Smooth muscle cell of trachea (primary cell): ENCODE results near the gene MAFF. TPM values are rescaled to one million over a fixed set of nuclear protein-coding genes. Genes with fewer than 3 reads are reported as not detected.

Experiments used
- total RNA-seq: library from RNA; depleted of rRNA; stranded (reverse); fragments of >200 nt; gene quantifications from 2 replicates; pipeline ENCODE4 v1.2.1, GENCODE V29; 2014

The MAFF gene
- 19.3 and 29.3 TPM in 2 replicates for total RNA-seq

DNA sequence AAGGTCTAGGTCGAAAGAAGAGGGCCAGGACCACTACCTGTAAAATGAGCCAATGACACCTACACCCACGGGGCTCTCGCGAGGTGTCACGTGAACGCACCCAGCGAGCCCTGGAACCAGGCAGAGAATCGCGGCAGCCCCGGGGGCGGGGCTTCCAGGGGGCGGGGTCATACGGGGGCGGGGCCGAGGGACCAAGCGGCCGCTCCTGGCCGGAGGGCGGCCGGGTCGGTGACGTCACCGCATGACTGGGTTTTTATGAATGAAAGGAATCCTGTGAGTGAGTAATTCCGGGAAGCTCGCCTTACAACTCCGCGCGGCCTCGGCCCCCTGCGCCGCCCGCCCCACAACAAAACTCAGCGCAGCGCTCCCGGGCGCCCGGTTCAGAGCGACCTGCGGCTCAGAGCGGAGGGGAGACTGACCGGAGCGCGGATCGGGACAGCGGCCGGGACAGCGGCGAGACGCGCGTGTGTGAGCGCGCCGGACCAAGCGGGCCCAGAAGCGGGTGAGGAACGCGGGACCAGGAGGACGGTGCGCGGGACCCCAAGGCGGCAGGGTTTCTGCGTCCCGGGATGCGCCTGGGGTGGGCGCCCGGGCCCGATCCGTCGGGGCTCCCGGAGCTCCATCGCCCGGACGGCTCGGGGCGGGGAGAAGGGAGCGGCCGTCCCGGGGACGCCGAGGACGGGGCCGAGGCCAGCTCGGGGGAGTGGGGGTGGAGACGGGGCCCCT is at the start of gene MAFF:
TSS of gene MAFF (plus strand) at position 284 of the 726 bp plus-strand sequence. CDS start 11,860 bp downstream, outside the sequence.

DNA sequence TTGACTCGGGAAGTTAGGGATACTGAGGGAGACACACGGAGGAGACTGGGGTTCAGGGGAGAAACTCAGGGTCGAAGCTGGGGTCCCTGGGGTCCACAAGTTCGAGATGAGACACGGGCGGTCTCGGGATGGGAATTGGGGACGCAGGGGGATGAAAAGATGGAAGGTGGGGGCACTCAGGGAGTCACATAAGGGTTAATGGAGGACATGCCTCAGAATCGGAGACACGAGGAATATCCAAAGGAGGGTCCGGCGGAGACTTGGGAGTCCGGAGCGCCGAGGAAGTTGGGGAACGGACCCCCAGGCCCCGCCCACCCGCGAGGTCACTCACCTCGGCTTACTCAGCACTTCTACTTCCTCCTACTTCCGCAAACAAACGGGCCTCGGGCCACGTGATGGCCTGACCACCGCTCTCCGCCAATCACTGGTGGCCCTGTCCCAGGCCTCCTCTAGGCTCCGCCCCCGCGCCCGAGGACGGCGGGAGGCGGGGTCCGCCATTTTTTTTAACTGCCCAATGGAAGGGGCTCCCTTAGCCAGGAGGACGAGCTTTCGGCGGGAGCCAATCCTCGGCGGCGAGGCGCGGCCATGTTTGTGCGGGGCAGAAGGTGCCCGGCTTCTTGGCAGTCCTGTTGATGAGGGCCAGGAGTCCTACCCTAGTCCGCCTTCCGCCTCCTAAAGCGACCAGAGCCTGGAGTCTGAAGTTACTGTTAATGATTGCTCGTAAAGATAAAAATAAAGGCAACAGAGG is 20.2 kb upstream of the MAFF start, which contains the start of gene PLA2G6:
TSS of gene PLA2G6 (minus strand) at position 378 of the 748 bp plus-strand sequence. CDS start 12,404 bp downstream, outside the sequence.

Other genes with a start within 250 kb of the MAFF start
- gene C22orf23, start 248.4 kb upstream of the MAFF start, total RNA-seq = 0.29 and 0.50 TPM in 2 replicates
- gene POLR2F, start 248.3 kb upstream of the MAFF start, total RNA-seq = 36.9 and 37.4 TPM in 2 replicates
- not detected in 2 replicates for gene SOX10, start 217.4 kb upstream of the MAFF start, total RNA-seq
- gene PICK1, start 144.6 kb upstream of the MAFF start, total RNA-seq = 9.4 and 9.6 TPM in 2 replicates
- gene SLC16A8, start 117.8 kb upstream of the MAFF start, total RNA-seq = 0.17 TPM in 1 of 2 replicates, not detected in the other
- 1.3 and 2.6 TPM in 2 replicates for gene BAIAP2L2, start 91.3 kb upstream of the MAFF start, total RNA-seq
- gene PLA2G6, start 20.2 kb upstream of the MAFF start, total RNA-seq = 18.0 and 34.2 TPM in 2 replicates
- 45.8 and 56.6 TPM in 2 replicates for gene TMEM184B, start 71.0 kb downstream of the MAFF start, total RNA-seq
- gene CSNK1E, start 115.4 kb downstream of the MAFF start, total RNA-seq = 81.7 and 108 TPM in 2 replicates